Bone marrow (tissue), 2 donors: ENCODE results near the gene NEU3.

Source experiments
- DNase-seq, 2 donors: peaks; one replicate each; lab custom pipeline; 2025; lab: John Stamatoyannopoulos, UW

Gene NEU3

DNA sequence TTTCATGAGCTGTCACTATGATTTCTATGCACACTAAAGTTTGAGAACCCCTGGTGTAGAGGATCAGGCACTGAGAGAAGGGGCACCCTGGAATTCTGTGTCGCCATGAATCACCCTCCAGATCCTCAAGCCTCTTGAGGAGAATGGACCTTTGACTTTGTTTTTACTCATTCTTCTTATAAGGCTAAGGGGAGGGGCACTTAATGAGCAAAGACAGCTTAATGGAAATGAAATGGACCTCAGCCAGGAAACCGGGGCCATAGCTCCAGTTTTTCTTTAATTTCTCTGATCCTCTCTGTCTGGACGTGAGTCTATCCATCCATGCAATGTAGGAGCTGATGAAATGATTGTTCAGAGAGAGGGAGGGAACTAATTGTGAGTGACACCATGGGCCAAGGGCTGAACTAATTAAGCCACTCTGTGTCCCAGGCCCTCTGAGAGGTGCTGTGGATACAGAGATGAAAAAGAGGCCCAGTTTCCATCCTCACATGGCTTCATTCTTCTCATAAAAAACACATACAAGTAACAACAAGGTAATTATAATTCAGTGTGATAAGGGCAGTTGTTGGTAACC lies 75.1 kb downstream of the NEU3 start:
- DNase-seq: no peak

DNA sequence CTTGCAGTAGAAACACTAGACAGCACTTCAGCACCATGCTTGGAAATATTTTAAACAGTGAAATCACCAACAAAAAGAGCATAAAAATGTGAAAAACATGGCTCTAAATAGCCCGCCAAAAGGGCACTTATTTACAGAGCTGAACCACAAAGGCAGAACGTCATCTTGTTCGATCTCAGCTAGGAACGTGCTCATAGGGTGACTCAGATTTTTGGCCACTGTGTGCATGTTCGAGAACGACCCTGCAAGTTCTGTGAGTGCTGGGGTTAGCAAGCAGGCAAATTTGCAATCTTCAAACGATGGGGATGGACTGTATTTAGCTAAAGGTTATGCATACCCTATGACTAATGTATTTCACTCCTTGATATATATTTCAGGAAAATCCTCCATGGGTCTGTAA lies 77.3 kb downstream of the NEU3 start:
- DNase-seq: no peak
